Thoracic aorta (tissue), 2 donors: ENCODE data around the gene ELF5. TPM values are rescaled to one million over a fixed set of nuclear protein-coding genes. Genes with fewer than 3 reads are reported as not detected.

ENCODE experiments used
- ATAC-seq: fragments of 150-250 bp; one replicate; pipeline ENCODE4 v1.8.0; 2017; ENCODE audit warnings: low read depth; ENCODE audit not compliant: insufficient number of reproducible peaks, low FRiP score
- DNase-seq: peaks from one replicate; pipeline ENCODE4 v3.0.0-alpha.2; 2020; ENCODE audit warnings: low spot score
- H3K27ac ChIP-seq, 2 donors: fragments of 200-600 bp; sonication (generic); 1 replicate in 1 of 2; 2 replicates in 1 of 2; pipeline ENCODE4 v1.5.1; 2016; ENCODE audit warnings: mild to moderate bottlenecking in 2 of 2, moderate library complexity in 2 of 2
- H3K27me3 ChIP-seq: fragments of 200-600 bp; sonication (generic); replicated peaks from 2 replicates; pipeline ENCODE4 v1.6.0; 2016; ENCODE audit warnings: mild to moderate bottlenecking; ENCODE audit not compliant: insufficient read depth
- H3K36me3 ChIP-seq: fragments of 200-600 bp; sonication (generic); one replicate; pipeline ENCODE4 v1.5.1; 2016
- H3K4me1 ChIP-seq, 2 donors: fragments of 200-600 bp; sonication (generic); 1 replicate in 1 of 2; 2 replicates in 1 of 2; pipeline versions ENCODE4 v1.5.1 to v1.6.0; 2016; ENCODE audit warnings: low read depth in 2 of 2, mild to moderate bottlenecking in 1 of 2; ENCODE audit not compliant: control insufficient read depth in 1 of 2
- H3K4me3 ChIP-seq: fragments of 200-600 bp; sonication (generic); 2 replicates; pipeline ENCODE4 v1.5.1; 2016; ENCODE audit warnings: mild to moderate bottlenecking
- H3K9me3 ChIP-seq: fragments of 200-600 bp; sonication (generic); 2 replicates; pipeline ENCODE4 v1.5.1; 2016
- total RNA-seq, 2 donors: library from RNA; depleted of rRNA; stranded (reverse); fragments of >200 nt; gene quantifications; one replicate each; pipeline versions ENCODE4 v1.1.0 to v1.2.3, GENCODE V29; 2016
- TF ChIP-seq, protein P1 (sequence below): fragments of 200-600 bp; sonication (generic); IDR thresholded peaks from one replicate; pipeline ENCODE4 v1.5.1; 2019; ENCODE audit warnings: antibody characterized with exemption

ELF5 gene
- total RNA-seq, 2 donors from 2014 or later = not detected

DNA sequence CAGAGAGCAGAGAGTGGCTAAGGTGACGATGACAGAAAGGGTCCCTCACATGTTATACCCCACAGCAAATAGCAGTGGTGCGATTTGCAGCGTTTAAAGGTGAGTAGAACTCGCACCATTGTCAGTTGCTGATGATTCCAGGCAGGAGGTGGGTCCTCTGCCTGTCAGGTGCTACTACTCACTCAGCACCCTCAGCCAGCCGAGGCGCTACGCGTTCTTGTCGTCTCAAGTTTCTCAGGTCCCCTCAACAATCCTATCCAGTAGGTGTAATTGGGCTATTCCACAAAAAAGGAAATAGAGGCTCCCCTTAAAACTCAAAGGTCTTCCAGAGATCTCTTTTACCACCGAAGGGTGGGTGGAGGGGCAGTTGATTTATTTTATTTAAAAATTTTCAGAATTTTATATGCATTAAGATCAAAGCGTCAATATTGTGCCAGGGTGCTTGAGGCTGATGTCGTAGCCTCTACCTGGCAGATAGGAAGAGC, 18.3 kb downstream of the ELF5 start:
- no peak for ATAC-seq
- no peaks in the 10 kb centered on the region for H3K4me1 ChIP-seq
- TF ChIP-seq, protein P1, sequence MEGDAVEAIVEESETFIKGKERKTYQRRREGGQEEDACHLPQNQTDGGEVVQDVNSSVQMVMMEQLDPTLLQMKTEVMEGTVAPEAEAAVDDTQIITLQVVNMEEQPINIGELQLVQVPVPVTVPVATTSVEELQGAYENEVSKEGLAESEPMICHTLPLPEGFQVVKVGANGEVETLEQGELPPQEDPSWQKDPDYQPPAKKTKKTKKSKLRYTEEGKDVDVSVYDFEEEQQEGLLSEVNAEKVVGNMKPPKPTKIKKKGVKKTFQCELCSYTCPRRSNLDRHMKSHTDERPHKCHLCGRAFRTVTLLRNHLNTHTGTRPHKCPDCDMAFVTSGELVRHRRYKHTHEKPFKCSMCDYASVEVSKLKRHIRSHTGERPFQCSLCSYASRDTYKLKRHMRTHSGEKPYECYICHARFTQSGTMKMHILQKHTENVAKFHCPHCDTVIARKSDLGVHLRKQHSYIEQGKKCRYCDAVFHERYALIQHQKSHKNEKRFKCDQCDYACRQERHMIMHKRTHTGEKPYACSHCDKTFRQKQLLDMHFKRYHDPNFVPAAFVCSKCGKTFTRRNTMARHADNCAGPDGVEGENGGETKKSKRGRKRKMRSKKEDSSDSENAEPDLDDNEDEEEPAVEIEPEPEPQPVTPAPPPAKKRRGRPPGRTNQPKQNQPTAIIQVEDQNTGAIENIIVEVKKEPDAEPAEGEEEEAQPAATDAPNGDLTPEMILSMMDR = no peak
- DNase-seq = no peak
- no peaks in the 10 kb centered on the region for H3K36me3 ChIP-seq
- no peak overlapping the region for H3K4me3 ChIP-seq
- no peak overlapping the region for H3K27ac ChIP-seq
- H3K27me3 ChIP-seq = no peaks in the 10 kb centered on the region
- H3K9me3 ChIP-seq = no peaks in the 10 kb centered on the region

GRCh38 chr11:34493926-34494595, 19.5 kb downstream of the ELF5 start:
- no peaks in the 10 kb centered on the region for H3K9me3 ChIP-seq
- no peaks in the 10 kb centered on the region for H3K4me1 ChIP-seq
- H3K27me3 ChIP-seq = no peaks in the 10 kb centered on the region
- DNase-seq (no peak), ATAC-seq (no peak)
- H3K4me3 ChIP-seq = no peak overlapping the region
- no peak overlapping the region for H3K27ac ChIP-seq
- TF ChIP-seq, protein P1 = no peak
- no peaks in the 10 kb centered on the region for H3K36me3 ChIP-seq

GRCh38 chr11:34493468-34493867, 20.1 kb downstream of the ELF5 start:
- no peak overlapping the region for H3K27ac ChIP-seq
- no peak for DNase-seq

DNA sequence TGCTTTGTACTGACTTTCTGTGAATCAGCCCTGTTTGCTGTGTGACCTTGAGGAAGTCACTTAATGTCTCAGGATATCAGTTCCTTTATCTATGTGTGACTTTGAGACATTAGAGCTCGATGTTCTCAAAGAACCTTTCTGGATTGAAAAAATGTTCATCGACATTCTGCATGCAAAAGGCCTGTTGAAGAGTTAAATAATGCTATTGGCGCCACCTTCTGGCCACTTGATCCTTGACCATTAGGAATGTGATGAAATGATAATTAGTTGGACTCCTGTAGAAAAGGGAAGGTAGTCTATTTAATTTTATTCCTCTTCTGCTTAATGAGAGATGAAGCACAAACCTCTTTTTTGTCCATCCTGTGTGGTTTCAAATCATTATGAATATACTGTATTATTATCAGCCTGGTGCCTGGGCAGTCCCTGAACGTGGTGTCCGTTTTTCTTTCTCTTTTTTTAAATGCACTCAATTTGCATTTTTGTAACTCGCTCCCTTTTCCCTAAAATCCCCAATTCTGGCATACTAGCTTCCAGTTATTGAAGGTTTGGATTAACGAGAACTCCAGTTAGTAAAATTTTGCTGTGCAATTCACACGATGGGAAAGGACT, 20.7 kb downstream of the ELF5 start:
- H3K4me3 ChIP-seq = no peak overlapping the region
- no peaks in the 10 kb centered on the region for H3K9me3 ChIP-seq
- ATAC-seq (no peak), DNase-seq (no peak)
- no peaks in the 10 kb centered on the region for H3K4me1 ChIP-seq
- H3K27ac ChIP-seq = no peak overlapping the region
- TF ChIP-seq, protein P1 = peak; percentile 51
- no peaks in the 10 kb centered on the region for H3K36me3 ChIP-seq
- H3K27me3 ChIP-seq = no peaks in the 10 kb centered on the region

More at GRCh38 chr11:34493468-34493867, 20.1 kb downstream of the ELF5 start:
- TF ChIP-seq, protein P1 = no peak
- no peaks in the 10 kb centered on the region for H3K27me3 ChIP-seq
- H3K4me3 ChIP-seq = no peak overlapping the region
- no peaks in the 10 kb centered on the region for H3K36me3 ChIP-seq
- H3K4me1 ChIP-seq = no peaks in the 10 kb centered on the region
- no peak for ATAC-seq
- no peaks in the 10 kb centered on the region for H3K9me3 ChIP-seq

DNA sequence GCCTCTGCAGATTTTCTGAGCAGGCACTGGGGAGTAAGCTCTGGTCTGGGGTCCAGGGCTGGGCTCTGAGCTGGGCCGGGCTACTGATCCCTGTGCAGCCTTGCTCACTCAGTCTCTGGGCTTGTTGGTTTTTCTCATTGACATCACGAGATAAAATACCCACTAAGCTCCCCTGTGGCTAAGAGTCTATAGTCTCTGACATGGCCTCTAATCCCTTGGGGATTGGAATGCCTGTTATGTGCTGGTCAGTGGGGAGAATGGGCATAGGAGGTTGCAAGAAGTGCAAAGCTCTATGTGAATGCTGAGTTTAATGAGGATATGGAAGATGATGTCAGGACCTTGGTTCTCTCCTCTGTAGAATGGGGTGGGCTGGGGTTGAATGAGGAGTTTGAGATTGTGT, 23.3 kb downstream of the ELF5 start:
- Histone ChIP-seq H3K36me3 (no peaks in the 10 kb centered on the region), H3K9me3 (no peaks in the 10 kb centered on the region), H3K4me3 (no peak overlapping the region), H3K27me3 (no peaks in the 10 kb centered on the region), H3K27ac (no peak overlapping the region), H3K4me1 (no peaks in the 10 kb centered on the region)
- ATAC-seq = no peak
- DNase-seq = no peak
- TF ChIP-seq, protein P1 = no peak
